Stimulated activated CD4-positive, alpha-beta T cell treated with anti-CD3 and anti-CD28 coated beads, TNF-alpha, amount 100 ng/mL, for 1 hour (primary cell): ENCODE data around the gene GAPDHS.

Experiments used
- DNase-seq, 3 donors: peaks; one replicate each; pipeline ENCODE4 v3.0.0-alpha.2; 2020; ENCODE audit warnings: low read depth in 3 of 3, low spot score in 1 of 3

Gene GAPDHS

DNA sequence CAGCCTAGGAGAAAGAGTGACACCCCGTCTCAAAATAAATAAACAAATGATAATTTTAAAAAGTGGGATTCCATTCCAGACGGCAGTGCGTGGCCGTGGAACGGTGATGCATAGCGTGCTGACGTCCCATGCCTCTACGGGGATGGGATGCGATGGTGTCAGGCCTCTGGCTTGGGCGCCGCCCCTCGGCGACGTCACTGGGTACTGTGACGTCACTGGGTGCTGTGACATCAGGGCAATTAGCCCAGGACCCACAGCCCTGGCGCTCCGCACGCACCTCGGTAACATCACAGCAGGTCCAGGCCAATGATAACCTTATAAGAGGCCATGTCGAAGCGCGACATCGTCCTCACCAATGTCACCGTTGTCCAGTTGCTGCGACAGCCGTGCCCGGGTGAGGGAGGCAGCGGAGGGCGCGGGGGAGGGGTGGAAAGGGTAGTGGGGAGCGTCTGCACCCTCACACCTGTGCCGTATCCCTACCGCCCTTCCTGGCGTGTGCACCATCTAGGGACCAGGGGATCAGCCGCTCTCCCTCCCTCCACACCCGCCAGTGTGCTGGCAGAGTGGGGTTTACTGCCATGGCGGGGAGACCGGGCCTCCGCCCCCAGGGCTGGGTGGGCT lies at the start of gene GAPDHS:
Gene GAPDHS (plus strand): TSS at position 256 of the 621 bp plus-strand sequence. CDS start 72 bp downstream, at position 328.
- no peak for DNase-seq

DNA sequence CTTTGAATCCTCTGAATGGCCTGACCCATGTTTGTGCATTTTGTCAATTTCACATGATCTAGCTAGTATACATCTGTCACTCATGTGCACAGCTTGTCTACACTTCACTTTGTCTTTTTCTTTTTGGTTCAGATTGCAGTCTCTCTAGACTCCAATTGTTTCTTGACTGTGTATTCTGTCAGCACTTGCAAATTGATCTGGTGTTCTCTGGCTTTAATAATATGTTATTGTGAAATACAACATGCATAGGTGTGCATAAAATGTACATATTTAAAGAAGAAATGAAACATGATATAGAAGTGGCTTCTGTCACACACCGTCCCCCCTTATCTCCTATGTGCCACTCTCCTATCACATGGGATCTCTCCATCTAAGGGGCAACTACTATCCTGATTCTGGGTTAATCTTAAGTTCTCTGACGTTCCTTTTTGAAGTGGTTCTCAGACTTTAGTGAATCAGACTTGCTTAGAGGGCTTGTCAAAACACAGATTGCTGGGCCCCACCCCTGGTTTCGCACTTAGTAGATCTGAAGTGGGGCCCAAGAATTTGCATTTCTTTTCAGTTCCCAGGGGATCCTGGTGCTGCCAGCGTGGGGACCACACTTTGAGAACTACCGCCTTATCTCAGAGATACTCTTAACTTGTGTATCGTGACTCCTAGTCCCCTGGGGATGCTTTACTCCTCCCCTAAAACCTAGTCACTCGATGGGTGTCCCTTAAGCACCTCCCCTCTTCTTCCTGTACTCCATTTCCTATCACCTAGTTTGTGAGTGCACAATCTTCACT lies 48.8 kb upstream of the GAPDHS start:
- DNase-seq, result no peak

DNA sequence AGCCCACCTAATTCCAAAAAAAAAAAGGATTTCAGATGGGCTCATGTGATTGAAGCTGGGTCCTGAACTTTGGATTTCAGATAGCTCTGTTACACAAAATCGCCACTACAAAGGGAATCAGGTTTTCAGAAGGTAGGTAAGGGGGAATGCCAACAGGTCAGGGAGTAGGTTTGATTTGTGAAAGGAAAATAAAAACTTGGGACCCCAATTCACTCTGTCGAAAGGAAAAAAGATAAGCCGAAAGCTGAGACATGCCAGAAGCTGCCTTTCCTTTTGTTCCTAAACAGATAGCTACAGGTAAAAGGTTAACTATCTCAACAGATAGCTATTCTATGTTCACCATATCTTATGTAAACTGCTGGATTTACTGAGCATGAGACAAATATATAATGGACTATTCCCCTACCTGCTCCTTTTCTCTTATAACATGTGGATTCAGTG lies 47.0 kb upstream of the GAPDHS start:
- DNase-seq, result no peak

DNA sequence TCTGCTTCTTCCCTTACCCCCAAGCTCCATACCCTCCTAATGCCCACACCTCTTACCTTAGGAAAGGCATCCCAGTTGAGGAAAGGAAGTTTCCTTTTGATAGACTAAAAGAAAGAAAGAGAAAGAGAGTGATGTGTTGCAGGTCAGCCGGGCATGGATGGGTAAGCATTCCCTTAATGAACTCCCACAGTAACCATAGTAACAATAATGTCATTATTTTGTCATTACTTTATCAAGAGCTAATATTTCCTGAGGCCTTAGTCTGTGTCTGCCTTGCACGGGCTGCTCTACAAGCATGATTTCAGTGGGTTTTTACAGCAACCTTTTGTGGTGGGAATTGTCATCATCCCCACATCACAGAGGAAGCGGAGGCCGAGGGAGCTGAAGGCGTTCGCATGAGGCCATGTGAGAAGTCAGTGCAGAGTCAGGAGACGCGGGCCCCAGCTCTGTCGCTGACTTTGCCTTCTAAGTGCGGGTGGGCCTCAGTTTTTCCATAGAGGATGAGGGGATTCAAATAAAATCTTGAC lies 45.5 kb upstream of the GAPDHS start:
- no peak for DNase-seq

DNA sequence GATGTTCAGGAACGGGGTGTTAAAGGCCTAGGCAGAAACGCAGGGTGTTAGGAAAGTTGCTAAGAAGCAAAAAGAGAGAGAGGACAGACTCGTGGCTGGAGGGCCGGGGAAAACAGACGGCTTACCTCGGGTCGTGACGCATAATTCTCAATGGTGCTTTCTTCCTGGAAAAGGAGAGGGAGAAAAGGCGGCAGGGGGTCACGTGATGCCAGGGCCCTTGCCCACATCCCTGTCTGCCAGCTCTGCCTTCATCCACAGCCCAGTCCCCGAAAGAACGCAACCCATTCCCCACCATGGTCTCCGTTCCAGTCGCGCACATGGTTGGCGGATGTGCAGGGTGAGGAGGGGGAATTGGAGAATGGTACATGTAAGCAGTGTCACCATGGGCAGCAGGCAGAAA lies 44.6 kb upstream of the GAPDHS start:
- no peak for DNase-seq

DNA sequence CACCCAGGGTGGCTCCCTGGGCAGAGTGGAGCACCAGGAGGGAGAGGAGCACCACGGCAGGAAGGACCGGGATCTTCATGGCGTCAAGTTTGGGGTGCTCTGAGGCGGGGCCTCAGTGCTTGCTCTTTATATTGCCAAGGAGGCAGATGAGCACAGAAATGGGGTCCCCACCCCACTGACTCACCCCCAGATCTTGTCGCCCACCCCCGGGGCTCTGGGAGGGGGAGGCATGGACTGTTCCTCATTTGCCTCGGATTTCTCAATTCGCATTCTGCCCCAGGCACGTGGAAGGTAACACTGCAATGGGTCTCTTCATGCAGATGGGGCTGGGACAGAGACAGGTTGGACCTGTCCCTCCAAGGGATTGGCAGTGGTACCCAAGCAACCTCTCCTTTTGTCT lies 42.9 kb upstream of the GAPDHS start, which contains the start of gene KRTDAP:
Gene KRTDAP (minus strand): TSS at position 101 of the 400 bp plus-strand sequence. CDS start 22 bp downstream, at position 79.
- DNase-seq, result no peak

DNA sequence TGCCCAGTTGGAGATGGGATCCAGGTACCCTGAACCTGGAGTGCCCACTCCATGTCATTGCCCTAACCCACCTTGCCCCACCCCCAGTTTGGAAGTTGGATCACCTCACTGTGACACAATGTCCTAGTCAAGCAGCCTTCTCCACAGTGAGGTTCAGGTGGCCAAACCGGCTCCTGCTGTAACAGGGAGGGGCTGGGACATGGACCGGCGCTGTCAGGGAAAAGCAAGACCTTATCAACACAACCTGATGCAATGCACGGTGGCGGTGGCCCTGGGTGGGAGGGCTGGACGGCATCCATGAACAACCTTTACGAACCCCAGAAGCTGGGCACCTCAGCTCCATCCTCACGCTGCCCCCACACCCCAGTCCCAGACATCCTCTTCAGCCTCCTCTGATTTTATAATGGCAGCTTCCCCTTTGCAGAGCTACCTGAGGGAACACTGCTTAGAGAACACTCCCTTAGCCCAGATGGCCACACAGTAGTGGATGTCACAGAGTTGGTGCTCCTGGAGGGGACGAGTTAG lies 41.4 kb upstream of the GAPDHS start:
- no peak for DNase-seq

DNA sequence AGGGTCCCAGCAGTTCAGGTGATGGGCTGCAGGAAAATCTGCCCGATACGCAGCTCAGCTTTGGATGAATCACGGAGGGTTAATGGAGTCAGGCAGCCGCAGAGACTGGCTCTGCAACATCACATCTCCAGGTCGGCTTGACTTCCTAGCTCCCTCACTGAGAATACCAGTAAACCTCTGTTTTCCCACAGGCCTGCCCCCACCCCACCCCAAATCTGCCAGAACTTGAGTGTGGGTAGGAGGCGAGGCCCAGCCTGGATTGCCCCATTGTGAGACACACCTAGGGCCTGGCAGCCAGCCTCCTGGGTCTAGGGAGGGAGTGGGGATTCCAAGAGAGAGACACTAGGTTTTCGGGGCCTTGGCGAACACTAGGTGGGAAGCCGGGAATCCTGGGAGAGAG lies 39.3 kb upstream of the GAPDHS start:
- DNase-seq, result no peak

DNA sequence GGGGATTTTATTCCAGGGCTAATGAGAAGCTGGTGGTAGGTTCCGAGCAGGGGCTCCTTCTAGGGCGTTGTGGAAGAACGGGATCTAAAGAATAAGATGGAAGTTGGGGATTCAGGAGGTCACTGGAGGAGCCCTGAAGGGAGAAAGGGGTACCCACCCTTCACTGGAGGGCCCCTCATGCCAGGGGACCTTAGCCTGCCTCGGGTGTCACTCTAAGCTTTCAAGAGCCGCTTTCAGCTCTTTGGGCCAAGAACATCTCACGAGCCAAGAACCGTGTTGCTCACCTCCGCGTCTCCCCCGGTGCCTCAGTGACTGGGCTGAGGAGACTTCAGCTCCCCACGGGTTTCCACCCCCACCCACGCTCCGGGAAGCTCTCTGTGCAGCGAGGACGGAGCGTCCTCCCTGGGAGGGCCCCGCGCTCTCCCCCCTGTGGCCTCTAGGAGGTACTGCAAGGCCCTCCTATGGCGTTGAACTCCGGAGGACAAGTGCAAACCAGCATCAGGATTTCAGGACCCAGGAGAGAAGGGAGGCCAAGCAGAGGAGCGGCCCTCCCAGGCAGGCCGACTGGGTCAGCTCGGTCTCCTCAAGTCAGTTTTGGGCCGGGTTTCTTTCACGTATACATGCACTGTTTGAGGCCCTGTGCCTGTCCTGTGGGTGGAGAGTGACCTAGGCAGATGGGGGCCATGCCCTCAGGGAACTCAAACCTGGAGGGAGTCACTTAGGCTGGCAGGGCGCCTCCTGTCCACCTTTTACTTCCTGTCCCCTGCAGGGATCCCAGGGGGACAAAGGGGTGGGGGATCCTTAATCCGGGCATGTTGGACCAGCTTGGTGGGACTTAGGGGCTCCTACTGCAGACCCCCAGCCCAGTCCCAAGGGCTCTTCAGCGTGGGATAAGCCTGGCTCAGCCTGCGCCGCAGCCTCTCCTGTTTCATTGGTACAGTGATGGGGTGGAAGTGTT lies 37.9 kb upstream of the GAPDHS start:
- DNase-seq, result peak; percentile 21 to 67 (median 53)

DNA sequence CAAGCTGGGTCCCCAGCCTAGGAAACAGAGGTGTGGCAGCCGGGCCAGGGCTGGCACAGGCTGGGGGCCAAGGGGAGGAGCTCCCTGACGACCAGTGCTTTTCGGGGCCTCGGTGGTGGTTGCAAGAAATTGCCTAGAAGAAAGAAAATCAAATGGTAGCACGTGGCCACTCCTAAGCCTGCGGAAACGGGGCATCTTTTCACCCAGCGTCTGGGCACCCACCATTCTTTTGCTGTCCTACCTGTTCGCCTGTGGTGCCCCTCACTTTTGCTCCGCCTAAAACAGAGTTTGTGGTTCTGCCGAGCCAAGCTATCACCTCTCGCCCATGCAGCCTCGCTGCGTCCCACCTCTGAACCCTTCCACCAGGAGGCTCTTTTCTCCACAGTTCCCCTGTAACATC lies 35.9 kb upstream of the GAPDHS start:
- DNase-seq, result no peak

DNA sequence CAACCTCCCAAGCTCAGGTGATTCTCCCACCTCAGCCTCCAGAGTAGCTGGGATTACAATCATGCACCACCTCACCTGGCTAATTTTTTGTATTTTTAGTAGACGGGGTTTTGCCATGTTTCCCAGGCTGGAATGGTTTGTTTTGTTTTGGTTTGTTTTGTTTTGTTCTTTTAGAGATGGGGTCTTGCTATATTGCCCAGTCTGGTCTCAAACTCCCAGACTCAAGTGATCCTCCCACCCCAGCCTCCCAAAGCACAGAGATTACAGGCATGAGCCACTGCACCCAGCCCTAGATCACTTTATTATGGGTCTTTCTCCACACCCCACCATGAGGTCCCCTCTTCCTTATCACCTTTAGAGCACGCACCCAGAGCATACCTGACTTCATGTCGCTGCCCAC lies 35.0 kb upstream of the GAPDHS start:
- no peak for DNase-seq

DNA sequence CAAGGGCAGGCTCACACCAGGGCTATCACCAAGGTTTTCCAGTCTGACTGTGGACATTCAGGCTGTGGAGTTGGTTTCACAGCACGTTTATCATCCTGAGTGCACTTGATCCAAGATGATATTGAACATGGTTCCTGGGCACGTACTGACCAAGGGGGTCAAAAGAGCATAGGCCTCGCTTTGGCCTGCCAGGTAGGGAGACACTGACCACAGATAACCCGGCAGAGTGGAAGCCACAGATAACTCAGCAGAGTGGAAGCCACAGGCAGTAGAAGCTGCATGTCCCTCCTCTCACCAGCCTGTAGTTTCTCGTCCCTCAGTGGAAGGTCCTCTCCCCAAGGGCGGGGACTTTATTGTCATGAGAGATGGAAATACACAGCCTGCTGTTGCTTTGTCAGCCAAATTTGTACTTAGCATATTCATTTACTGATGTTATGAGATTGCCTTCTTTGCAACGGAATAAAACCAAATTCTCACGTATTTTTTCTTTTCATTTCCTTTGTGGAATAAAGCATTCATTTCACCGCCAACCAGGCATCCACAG lies 34.2 kb upstream of the GAPDHS start:
- DNase-seq, result no peak

DNA sequence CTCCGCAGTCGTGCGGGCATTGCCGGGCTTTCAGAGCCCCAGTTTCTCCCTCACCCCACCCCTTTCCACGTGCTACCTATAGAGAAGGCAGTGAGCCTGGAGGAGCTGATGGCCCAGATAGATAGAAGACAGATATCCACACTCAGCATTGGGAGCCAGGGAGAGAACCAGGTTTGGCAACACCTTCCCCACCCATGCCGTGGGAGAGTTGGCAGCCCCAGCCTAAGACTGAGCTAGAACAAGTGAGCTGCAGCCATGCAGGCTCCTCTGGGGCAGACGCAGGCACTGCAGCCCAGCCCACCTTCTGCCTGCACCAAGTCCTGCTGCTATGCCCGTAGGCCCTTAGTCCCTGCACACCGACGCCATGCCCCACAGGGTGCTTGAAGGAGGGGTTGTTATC lies 32.6 kb upstream of the GAPDHS start:
- DNase-seq, result no peak

DNA sequence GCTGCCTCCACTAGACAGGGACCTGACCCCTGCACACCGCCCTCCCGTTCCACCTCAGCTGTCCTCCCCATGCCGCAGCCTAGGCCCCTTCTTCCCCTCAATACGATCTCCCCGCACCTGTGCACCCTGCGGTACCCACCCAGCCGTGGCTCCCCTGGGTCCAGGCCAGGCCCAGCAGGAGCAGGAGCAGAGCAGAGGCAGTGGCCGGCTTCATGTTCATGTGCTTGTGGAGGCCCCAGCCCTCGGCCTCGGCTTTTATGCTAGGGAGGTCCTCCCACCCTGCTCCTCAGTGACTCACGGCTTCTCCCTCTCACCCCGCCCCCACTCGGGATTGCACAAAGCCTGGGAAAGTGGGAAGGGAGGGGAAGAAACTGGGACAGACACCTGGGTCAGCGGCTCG lies 31.6 kb upstream of the GAPDHS start:
- DNase-seq, result no peak

DNA sequence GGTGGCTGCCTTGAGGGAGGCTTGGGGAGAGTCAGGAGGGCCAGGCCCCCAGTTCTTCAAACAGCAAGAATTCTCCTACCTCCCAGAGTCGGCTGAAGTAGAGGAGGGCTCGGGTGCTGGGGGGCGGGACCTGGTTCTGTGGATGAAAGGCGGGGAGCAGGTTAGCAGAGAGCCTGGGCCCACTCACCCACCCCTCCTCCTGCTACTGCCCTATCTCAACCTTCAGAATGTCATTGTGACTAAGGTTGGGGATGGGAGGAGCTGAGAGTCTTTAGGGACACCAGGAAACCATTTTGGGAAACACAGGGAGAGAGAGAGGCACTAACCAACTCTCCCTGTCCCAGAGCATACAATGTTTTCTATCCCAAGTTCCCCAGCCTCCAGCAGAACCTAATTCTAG lies 30.5 kb upstream of the GAPDHS start:
- no peak for DNase-seq

DNA sequence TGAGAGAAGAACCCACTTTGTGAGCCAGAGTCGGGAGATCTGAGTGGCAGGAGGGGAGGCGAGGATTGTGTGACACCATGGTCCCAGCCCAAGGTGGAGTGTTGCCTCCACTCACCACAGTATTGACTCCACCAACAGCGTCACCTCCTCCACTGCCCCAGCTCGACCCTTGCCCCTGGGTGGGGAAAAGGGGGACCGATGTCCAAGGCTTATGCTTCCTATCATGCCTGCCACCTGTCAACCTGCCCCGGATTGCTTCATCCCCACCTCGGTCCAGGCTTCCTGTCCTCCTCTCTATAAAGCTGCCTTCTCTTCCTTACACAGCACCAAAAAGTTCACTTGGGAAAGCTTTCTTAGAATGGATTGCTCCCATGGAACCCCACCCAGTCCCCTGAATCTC lies 27.2 kb upstream of the GAPDHS start:
- DNase-seq, result no peak

DNA sequence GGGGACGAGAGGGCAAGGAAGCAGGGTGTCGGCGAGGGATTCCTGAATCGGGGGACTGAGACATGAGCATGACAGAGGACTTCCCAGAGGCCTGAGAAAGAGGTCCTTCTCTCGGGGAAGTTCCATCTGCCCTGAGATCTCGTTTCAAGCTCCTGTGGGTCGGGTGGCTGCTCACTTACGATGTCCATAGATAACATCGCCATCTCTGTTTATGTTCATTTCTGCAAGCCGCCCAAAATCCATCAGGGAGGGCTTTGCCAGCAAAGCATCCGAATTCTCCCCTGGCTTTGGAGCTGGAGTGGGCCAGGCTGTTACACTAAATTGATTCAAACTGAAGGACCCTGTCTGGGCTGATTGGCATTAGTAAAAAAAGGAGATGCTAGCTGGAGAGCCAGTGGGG lies 25.7 kb upstream of the GAPDHS start:
- DNase-seq, result no peak

DNA sequence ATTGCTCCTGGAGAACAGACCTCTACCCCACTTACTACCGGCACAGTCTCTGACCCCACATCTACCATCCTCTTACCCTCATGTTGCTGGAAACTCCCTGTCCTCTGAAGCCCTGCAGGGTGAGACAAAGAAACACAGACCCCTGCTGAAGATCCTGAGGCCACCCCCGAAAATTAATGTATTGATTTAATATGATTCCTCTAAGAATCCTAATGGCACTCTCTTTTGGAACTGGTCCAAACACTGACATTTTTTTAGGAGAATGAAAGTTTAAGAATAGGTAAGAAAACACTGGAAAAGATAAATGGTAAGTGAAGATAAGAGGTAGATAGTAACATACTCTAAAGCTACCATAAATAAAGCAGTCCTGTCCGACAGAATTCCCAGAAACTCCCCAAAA lies 25.1 kb upstream of the GAPDHS start:
- DNase-seq, result no peak

DNA sequence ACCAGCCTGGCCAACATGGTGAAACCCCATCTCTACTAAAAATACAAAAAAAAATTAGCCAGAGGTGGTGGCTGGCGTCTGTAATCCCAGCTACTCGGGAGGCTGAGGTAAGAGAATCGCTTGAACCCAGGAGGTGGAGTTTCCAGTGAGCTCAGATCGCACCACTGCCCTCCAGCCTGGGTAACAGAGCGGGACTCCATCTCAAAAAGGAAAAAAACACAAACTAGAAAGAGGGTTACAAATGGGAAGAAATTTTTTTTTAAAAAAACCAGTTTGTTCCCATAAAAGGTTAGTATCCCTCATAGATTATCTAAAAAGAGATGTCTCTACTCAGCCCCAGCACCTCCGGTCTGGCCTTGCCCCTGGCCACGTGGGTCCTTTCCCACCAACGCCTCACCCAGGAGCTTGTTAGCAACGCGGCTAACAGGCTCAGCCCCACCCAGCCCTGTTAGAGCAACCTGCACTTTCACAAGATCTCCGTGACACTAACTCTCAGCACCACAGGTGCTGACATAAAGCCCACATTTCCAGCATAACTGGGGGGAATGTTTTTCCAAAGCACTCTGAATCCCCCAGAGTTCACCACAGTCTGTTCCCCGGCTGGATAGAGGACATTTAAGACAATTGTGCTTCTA lies 24.1 kb upstream of the GAPDHS start:
- no peak for DNase-seq
